GM21367 (cell line): ENCODE data around the gene EXOC6B.

ENCODE experiments used
- ATAC-seq: cut with Tn5 transposase; IDR thresholded peaks from one replicate; pipeline ENCODE4 v1.9.1; 2021; ENCODE audit not compliant: unreplicated experiment

Gene EXOC6B

GRCh38 chr2:72830273-72830672, 4.4 kb upstream of the EXOC6B start:
- no peak for ATAC-seq

- ATAC-seq = no peak
These were observed 3.1 kb upstream of the EXOC6B start for GRCh38 chr2:72828840-72829507.

GRCh38 chr2:72827966-72828646, 2.3 kb upstream of the EXOC6B start:
- no peak for ATAC-seq

GRCh38 chr2:72827487-72827886, 1.7 kb upstream of the EXOC6B start:
- no peak for ATAC-seq

- no peak for ATAC-seq
These were observed 284 bp upstream of the EXOC6B start for GRCh38 chr2:72826156-72826477.

GRCh38 chr2:72824224-72824842, 1.5 kb downstream of the EXOC6B start:
- ATAC-seq = no peak

- ATAC-seq = no peak
These were observed 3.0 kb downstream of the EXOC6B start for GRCh38 chr2:72822794-72823193.

- no peak for ATAC-seq
These were observed 3.9 kb downstream of the EXOC6B start for GRCh38 chr2:72821983-72822382.

GRCh38 chr2:72821118-72821517, 4.7 kb downstream of the EXOC6B start:
- ATAC-seq = no peak

GRCh38 chr2:72819501-72819900, 6.3 kb downstream of the EXOC6B start:
- no peak for ATAC-seq

- no peak for ATAC-seq
These were observed 10.1 kb downstream of the EXOC6B start for GRCh38 chr2:72815655-72816278.

GRCh38 chr2:72813841-72814240, 12.0 kb downstream of the EXOC6B start:
- ATAC-seq = no peak

GRCh38 chr2:72810165-72810564, 15.7 kb downstream of the EXOC6B start:
- ATAC-seq = no peak

GRCh38 chr2:72809095-72809494, 16.7 kb downstream of the EXOC6B start:
- ATAC-seq = no peak

GRCh38 chr2:72806280-72806945, 19.4 kb downstream of the EXOC6B start:
- ATAC-seq = no peak

GRCh38 chr2:72803626-72804320, 22.1 kb downstream of the EXOC6B start:
- no peak for ATAC-seq

- no peak for ATAC-seq
These were observed 22.7 kb downstream of the EXOC6B start for GRCh38 chr2:72803151-72803550.

GRCh38 chr2:72800492-72800891, 25.3 kb downstream of the EXOC6B start:
- ATAC-seq = no peak

GRCh38 chr2:72797740-72798139, 28.1 kb downstream of the EXOC6B start:
- no peak for ATAC-seq

- ATAC-seq = no peak
These were observed 29.1 kb downstream of the EXOC6B start for GRCh38 chr2:72796766-72797165.

- no peak for ATAC-seq
These were observed 31.3 kb downstream of the EXOC6B start for GRCh38 chr2:72794572-72794971.
